WERI-Rb-1 (cell line): ENCODE measurements around the gene LAPTM5.

ENCODE experiments used
- DNase-seq: peaks from one replicate; pipeline ENCODE4 v3.0.0-alpha.2; 2020
- H3K27ac ChIP-seq: fragments of 250-450 bp; sonication (Bioruptor Pico); 2 replicates; pipeline ENCODE4 v1.5.1; 2020; ENCODE audit warnings: mild to moderate bottlenecking, moderate library complexity
- H3K27me3 ChIP-seq: fragments of 250-450 bp; sonication (Bioruptor Pico); 2 replicates; pipeline ENCODE4 v1.5.1; 2021; ENCODE audit warnings: mild to moderate bottlenecking, low read depth, moderate library complexity; ENCODE audit not compliant: insufficient read depth, severe bottlenecking
- H3K36me3 ChIP-seq: fragments of 250-450 bp; sonication (Bioruptor Pico); 2 replicates; pipeline ENCODE4 v1.5.1; 2020; ENCODE audit warnings: mild to moderate bottlenecking, moderate library complexity
- H3K4me3 ChIP-seq: 2 replicates; pipeline ENCODE4 v1.5.1; 2011; ENCODE audit warnings: low read depth, mild to moderate bottlenecking, control low read depth, low read length
- H3K9me3 ChIP-seq: fragments of 250-450 bp; sonication (Bioruptor Pico); 2 replicates; pipeline ENCODE4 v1.5.1; 2021; ENCODE audit warnings: mild to moderate bottlenecking, moderate library complexity; ENCODE audit not compliant: severe bottlenecking
- CTCF ChIP-seq: IDR thresholded peaks from 2 replicates; pipeline ENCODE4 v1.5.1; 2011; ENCODE audit warnings: low read depth, mild to moderate bottlenecking, control low read depth, inconsistent platforms, low read length

Gene LAPTM5

GRCh38 chr1:30741239-30741894 lies 16.2 kb downstream of the LAPTM5 start:
- Histone ChIP-seq H3K36me3 (no peaks in the 10 kb centered on the region), H3K27me3 (no peaks in the 10 kb centered on the region), H3K9me3 (no peaks in the 10 kb centered on the region), H3K4me3 (no peak overlapping the region), H3K27ac (peak overlapping the region; percentile 51)
- no peak for DNase-seq
- no peak for TF ChIP-seq CTCF

GRCh38 chr1:30740251-30741238 lies 17.0 kb downstream of the LAPTM5 start:
- no peak for TF ChIP-seq CTCF
- H3K36me3 ChIP-seq = no peaks in the 10 kb centered on the region
- no peak for DNase-seq
- H3K27me3 ChIP-seq = no peaks in the 10 kb centered on the region
- no peak overlapping the region; the same call in 1 of the 2 replicates for H3K27ac ChIP-seq
- no peaks in the 10 kb centered on the region for H3K9me3 ChIP-seq
- H3K4me3 ChIP-seq = no peak overlapping the region

GRCh38 chr1:30739601-30740000 lies 18.0 kb downstream of the LAPTM5 start:
- H3K4me3 ChIP-seq = no peak overlapping the region
- H3K36me3 ChIP-seq = no peaks in the 10 kb centered on the region
- no peak overlapping the region for H3K27ac ChIP-seq
- H3K9me3 ChIP-seq = no peaks in the 10 kb centered on the region
- DNase-seq = no peak
- TF ChIP-seq CTCF = no peak
- no peaks in the 10 kb centered on the region for H3K27me3 ChIP-seq

- no peak overlapping the region for H3K27ac ChIP-seq
- no peak for DNase-seq
- H3K4me3 ChIP-seq = no peak overlapping the region
- no peaks in the 10 kb centered on the region for H3K36me3 ChIP-seq
- no peak for TF ChIP-seq CTCF
- H3K9me3 ChIP-seq = no peaks in the 10 kb centered on the region
- H3K27me3 ChIP-seq = no peaks in the 10 kb centered on the region
Measured at GRCh38 chr1:30738715-30739559, 18.6 kb downstream of the LAPTM5 start.

GRCh38 chr1:30738040-30738714 lies 19.4 kb downstream of the LAPTM5 start:
- Histone ChIP-seq H3K4me3 (no peak overlapping the region), H3K9me3 (no peaks in the 10 kb centered on the region), H3K36me3 (no peaks in the 10 kb centered on the region), H3K27me3 (no peaks in the 10 kb centered on the region), H3K27ac (no peak overlapping the region)
- no peak for TF ChIP-seq CTCF
- DNase-seq = no peak
